LNCAP (cell line): ENCODE measurements around the gene DUSP2.

Experiments used
- TF ChIP-seq, protein P1 (sequence below): fragments of 450-650 bp; IDR thresholded peaks from 2 replicates; pipeline ENCODE4 v1.5.1; 2017; ENCODE audit warnings: mild to moderate bottlenecking

The DUSP2 gene

DNA sequence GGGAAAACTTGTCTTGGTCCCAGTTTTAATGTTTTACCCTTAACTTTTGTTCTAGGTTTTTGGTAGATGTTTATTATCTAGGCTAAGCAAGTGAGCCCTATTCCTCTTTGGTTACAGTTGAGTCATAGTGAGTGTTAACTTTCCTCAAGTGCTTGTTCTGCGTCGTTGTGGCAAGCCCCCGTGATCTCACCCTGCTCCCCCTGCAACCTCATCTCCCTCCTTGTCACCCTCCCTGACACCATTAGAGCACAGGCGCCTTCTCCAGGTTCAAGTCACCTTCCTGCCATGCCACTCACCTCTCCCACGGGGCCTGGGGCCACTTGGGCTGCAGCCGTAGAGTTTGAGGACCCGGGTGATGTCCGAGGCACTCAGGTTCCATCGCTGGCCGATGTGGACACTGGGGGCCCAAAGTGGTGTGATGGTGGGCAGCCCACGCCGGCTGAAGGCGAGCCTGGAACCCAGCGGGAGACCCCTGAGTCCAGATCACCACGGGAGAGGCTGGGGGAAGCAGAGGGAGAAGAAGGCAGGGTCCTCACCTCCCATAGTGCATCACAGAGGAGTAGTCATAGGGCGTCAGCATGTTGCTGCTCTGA lies 15.6 kb downstream of the DUSP2 start:
- TF ChIP-seq, protein P1, sequence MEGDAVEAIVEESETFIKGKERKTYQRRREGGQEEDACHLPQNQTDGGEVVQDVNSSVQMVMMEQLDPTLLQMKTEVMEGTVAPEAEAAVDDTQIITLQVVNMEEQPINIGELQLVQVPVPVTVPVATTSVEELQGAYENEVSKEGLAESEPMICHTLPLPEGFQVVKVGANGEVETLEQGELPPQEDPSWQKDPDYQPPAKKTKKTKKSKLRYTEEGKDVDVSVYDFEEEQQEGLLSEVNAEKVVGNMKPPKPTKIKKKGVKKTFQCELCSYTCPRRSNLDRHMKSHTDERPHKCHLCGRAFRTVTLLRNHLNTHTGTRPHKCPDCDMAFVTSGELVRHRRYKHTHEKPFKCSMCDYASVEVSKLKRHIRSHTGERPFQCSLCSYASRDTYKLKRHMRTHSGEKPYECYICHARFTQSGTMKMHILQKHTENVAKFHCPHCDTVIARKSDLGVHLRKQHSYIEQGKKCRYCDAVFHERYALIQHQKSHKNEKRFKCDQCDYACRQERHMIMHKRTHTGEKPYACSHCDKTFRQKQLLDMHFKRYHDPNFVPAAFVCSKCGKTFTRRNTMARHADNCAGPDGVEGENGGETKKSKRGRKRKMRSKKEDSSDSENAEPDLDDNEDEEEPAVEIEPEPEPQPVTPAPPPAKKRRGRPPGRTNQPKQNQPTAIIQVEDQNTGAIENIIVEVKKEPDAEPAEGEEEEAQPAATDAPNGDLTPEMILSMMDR, result no peak

DNA sequence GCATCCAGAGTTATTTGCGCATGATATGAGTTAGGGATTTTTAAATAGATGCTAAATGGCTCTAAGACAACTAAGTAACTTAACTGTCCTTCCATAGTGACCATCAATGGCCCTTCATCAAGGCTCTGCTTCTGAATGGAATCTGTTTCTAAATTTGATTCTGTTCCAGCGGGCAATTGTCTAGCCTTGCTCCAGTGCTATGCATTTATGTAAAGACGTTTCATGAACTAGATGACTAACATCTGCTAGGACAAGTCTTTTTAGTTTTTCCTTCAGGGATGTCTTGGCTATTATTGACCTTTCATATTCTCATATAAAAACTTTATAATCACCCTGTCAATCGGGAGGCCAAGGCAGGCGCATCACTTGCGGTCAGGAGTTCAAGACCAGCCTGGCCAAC lies 16.8 kb downstream of the DUSP2 start:
- TF ChIP-seq, protein P1, result no peak

DNA sequence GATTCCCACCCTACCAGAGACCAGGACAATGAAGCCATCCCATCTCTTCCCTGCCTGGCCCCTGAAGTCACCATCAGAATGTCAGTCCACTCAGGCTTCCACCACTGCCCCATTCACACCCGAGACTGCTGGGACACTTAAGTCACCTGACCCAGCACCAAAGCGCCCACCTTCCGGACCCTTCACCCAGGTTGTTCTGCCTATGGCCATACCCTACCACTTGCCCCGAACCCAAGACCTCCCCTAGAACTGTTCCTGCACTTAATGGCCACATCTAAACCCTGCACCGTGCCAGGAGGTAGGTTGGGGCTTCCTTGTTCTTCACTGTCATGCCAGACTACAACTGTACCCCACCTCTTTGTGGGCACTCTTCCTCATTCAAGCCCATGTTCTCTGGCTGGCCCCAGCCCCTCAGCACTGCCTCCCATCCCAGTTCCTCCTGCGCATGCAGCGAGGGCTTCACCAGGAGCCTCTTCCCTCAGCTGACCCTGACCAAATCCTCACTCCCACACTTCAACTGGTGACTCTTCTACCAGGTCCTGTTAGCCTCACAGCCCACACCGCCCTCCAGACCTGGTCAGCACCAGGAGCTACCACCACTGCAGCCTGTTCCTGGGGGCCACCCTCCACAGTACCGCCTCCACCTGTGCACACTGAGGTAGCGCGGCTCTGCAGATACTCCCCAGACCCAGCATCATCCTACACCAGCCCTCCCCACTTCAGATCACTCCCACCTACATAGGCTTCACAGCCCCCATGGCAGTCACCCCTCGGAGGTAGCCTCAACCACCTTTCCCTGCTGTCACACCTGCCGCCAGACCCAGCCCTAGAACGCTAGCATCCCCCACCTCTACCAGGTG lies 20.6 kb downstream of the DUSP2 start:
- TF ChIP-seq, protein P1, result no peak

DNA sequence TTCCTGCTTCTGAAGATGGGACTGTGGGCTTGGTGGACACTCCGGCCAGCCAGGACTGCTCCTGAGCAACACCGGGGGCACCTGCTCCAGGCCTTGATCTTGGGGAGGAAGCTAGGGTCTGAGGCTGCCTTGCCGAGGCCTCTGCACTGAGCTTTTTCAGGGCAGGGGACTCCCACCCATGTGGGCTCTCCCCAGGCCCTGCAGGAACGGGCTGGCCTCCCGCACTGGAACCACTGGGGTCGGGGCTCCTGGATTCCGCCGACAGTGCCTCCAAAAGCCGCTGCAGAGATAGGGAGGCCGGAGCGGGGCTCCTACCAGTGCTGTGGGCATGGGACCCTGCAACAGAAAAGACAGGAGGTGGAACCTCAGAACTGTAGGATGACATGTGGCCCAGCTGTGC lies 21.3 kb downstream of the DUSP2 start:
- TF ChIP-seq, protein P1, result no peak

DNA sequence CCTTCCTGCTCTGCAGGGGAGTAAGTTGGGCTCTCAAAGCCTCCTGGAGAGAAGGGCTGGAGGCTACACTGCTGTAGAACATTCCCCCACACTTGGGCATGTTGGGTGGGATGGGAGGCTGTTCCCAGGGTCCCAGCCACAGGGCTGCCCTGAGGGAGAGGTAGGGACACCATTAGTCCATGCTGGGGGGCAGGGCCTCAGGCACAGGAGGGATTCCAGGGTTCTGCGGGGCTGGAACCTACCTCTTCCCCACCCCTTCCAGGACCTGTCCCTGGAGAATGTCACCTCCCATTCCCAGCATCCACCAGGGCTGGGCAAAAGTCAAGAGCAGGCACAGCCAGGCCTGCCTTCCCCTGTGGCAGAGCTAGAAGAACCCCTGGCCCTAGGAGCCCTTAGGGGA lies 21.9 kb downstream of the DUSP2 start:
- TF ChIP-seq, protein P1, result no peak

DNA sequence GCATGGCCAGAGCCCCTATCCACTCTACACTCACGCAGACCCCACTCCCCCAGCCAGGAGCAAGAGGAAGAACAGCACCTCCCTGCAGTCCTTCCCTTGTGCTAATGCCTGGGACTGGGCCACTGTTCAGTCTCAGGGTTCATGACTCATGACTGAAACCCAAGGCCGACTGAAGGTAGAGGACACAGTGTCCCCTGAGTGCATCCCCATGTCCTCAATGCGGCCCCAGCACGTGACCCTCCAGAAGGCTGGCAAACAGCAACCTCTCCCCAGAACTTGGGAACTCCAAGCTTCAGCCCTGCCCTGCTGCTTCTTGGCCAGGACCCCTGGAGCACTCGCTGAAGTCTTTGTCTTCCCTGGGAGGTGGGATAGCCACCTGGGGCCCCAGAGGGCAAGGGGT lies 22.8 kb downstream of the DUSP2 start:
- TF ChIP-seq, protein P1, result no peak

DNA sequence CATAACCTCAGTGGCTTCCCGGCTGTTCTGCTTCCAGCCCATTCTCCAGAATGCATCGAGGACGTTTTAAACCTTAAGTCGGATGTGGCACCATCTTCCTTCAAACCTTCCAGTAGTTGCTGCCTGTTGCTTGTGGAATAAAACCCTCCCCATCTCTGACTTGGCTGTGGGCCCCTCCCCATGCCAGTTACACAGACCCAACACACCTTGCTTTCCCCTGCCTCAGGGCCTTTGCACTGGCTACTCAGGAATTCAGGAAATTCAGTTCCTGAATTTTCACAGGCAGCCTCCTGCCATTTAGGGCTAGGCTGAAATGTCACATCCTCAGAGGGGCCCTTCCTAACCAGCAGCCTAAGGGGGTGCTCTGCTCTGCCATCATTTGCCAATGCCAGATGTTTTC lies 23.8 kb downstream of the DUSP2 start:
- TF ChIP-seq, protein P1, result no peak
